DMS53 (cell line): ENCODE results near the gene ALG12.
"Not testable (repeated sequence)": the region's sequence is repeated elsewhere in the genome, so short reads cannot be mapped to it uniquely, and the experiment has no call there.

Source experiments
- DNase-seq: peaks from one replicate; lab custom pipeline; 2025; lab: John Stamatoyannopoulos, UW

The ALG12 gene

GRCh38 chr22:49866646-49867045 lies 51.6 kb downstream of the ALG12 start:
- DNase-seq: no peak

- no peak for DNase-seq
Observed at GRCh38 chr22:49866134-49866533, 52.1 kb downstream of the ALG12 start.

GRCh38 chr22:49865156-49865555 lies 53.1 kb downstream of the ALG12 start:
- no peak for DNase-seq

- no peak for DNase-seq
Observed at GRCh38 chr22:49863931-49864330, 54.3 kb downstream of the ALG12 start.

- no peak for DNase-seq
Observed at GRCh38 chr22:49862496-49862776, 55.8 kb downstream of the ALG12 start.

- no peak for DNase-seq
Observed at GRCh38 chr22:49861642-49862495, 56.4 kb downstream of the ALG12 start.

- no peak for DNase-seq
Observed at GRCh38 chr22:49858827-49859226, 59.4 kb downstream of the ALG12 start.

- DNase-seq: no peak
Observed at GRCh38 chr22:49856766-49857618, 61.2 kb downstream of the ALG12 start.

GRCh38 chr22:49856343-49856742 lies 61.9 kb downstream of the ALG12 start:
- no peak for DNase-seq

GRCh38 chr22:49855251-49855911 lies 62.9 kb downstream of the ALG12 start:
- peak; percentile 47 for DNase-seq

- peak; percentile 60 for DNase-seq
Observed at GRCh38 chr22:49853981-49854831, 64.0 kb downstream of the ALG12 start.

- DNase-seq: peak; percentile 97
Observed at GRCh38 chr22:49852898-49853894, 65.0 kb downstream of the ALG12 start, which contains the start of gene ZBED4. ZBED4 (plus strand) TSS chr22:49853844; CDS start chr22:49883663, 29,819 bp downstream.

GRCh38 chr22:49852568-49852897 lies 65.7 kb downstream of the ALG12 start:
- DNase-seq: not testable (repeated sequence)

GRCh38 chr22:49850959-49851802 lies 67.1 kb downstream of the ALG12 start:
- DNase-seq: no peak
